Kidney (tissue), 14 donors: ENCODE data around the gene TRPM3. TPM values are rescaled to one million over a fixed set of nuclear protein-coding genes. Genes with fewer than 3 reads are reported as not detected.

Source experiments
- DNase-seq, 5 donors: peaks; one replicate each; pipeline ENCODE4 v3.0.0-alpha.2; 2013 to 2020
- FAIRE-seq: peaks from 2 replicates; lab custom pipeline; 2012; peaks lifted over from hg19 to GRCh38; lab: Jason Lieb, UNC
- H3K27ac ChIP-seq, 2 donors: one replicate each; pipeline ENCODE4 v1.7.0; 2013; ENCODE audit warnings: low read depth in 2 of 2, low read length in 2 of 2, inconsistent platforms in 1 of 2
- H3K27me3 ChIP-seq: one replicate; pipeline ENCODE4 v1.7.1; 2013; ENCODE audit warnings: low read length, inconsistent platforms; ENCODE audit not compliant: control insufficient read depth, insufficient read depth
- H3K36me3 ChIP-seq, 3 donors: one replicate each; pipeline versions ENCODE4 v1.7.0 to v1.7.1; 2013; ENCODE audit warnings: low read length in 3 of 3, control low read depth in 1 of 3, inconsistent platforms in 1 of 3; ENCODE audit not compliant: insufficient read depth in 3 of 3, control insufficient read depth in 2 of 3
- H3K4me1 ChIP-seq, 3 donors: one replicate each; pipeline versions ENCODE4 v1.7.0 to v1.7.1; 2013; ENCODE audit warnings: low read length in 3 of 3, inconsistent platforms in 1 of 3, low read depth in 1 of 3; ENCODE audit not compliant: control insufficient read depth in 2 of 3, insufficient read depth in 2 of 3
- H3K4me3 ChIP-seq, 3 donors: one replicate each; pipeline versions ENCODE4 v1.7.0 to v1.8.1; 2013; ENCODE audit warnings: low read length in 3 of 3, control low read depth in 1 of 3, inconsistent platforms in 1 of 3
- H3K9ac ChIP-seq, 3 donors: one replicate each; pipeline versions ENCODE4 v1.7.0 to v1.7.1; 2013; ENCODE audit warnings: low read length in 3 of 3, control low read depth in 1 of 3, inconsistent platforms in 1 of 3
- H3K9me3 ChIP-seq, 3 donors: one replicate each; pipeline versions ENCODE4 v1.7.0 to v1.7.1; 2013; ENCODE audit warnings: low read length in 3 of 3, control low read depth in 1 of 3, inconsistent platforms in 1 of 3; ENCODE audit not compliant: control insufficient read depth in 2 of 3, insufficient read depth in 1 of 3
- intact Hi-C: fragments of 100-400 bp; cut with DNase I; formaldehyde crosslinking; loops from one replicate; pipeline ENCODE4 v1.11.1; 2022
- polyA plus RNA-seq: library from polyadenylated mRNA; stranded (reverse); fragments of 350-450 nt; fragmentation: Illumina TruSeq; extraction: RNeasy Lipid Tissue Mini Kit (QIAGEN cat#74804); gene quantifications from one replicate; pipeline ENCODE4 v1.2.3, GENCODE V29; 2014; ENCODE audit warnings: low read depth, low replicate concordance; ENCODE audit not compliant: insufficient read depth
- total RNA-seq: library from RNA; stranded (reverse); fragmentation: NEBNext Ultra II Directional; extraction: Animal tissue kit (Norgen Biotek cat#: 25700); gene quantifications from one replicate; pipeline ENCODE4 v1.2.1, GENCODE V29; 2021
- TF ChIP-seq, protein P1 (sequence below): IDR thresholded peaks from 3 replicates; pipeline ENCODE4 v1.5.1; 2012; ENCODE audit warnings: mild to moderate bottlenecking, moderate library complexity, borderline replicate concordance; ENCODE audit not compliant: insufficient read depth; ENCODE audit errors: extremely low read depth
- donor health status: control.
- donor health status: control.
- donor health status: control.
- donor health status: control.
- donor health status: control.
- donor health status: DM: yes; HTN: yes; CAD: no.
- donor health status: Normal renal cell carcinoma (clear cell type).

The TRPM3 gene
- total and polyA plus RNA-seq, 2 donors from 2014 or later = 8.8 to 11.4 TPM

- Histone ChIP-seq H3K27ac (no peak overlapping the region), H3K36me3 (peaks cover 0 to 9% (median 0%) of the 10 kb centered on the region in 3 donors), H3K9me3 (no peaks in the 10 kb centered on the region), H3K27me3 (no peaks in the 10 kb centered on the region), H3K9ac (no peak overlapping the region), H3K4me1 (no peaks in the 10 kb centered on the region), H3K4me3 (no peak overlapping the region)
- intact Hi-C loops = no loop called here
- FAIRE-seq (no peak), DNase-seq (peak in 1 of 5 donors; percentile 1)
- TF ChIP-seq, protein P1, sequence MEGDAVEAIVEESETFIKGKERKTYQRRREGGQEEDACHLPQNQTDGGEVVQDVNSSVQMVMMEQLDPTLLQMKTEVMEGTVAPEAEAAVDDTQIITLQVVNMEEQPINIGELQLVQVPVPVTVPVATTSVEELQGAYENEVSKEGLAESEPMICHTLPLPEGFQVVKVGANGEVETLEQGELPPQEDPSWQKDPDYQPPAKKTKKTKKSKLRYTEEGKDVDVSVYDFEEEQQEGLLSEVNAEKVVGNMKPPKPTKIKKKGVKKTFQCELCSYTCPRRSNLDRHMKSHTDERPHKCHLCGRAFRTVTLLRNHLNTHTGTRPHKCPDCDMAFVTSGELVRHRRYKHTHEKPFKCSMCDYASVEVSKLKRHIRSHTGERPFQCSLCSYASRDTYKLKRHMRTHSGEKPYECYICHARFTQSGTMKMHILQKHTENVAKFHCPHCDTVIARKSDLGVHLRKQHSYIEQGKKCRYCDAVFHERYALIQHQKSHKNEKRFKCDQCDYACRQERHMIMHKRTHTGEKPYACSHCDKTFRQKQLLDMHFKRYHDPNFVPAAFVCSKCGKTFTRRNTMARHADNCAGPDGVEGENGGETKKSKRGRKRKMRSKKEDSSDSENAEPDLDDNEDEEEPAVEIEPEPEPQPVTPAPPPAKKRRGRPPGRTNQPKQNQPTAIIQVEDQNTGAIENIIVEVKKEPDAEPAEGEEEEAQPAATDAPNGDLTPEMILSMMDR = no peak
Measured at GRCh38 chr9:70677055-70677735, 444.2 kb downstream of the TRPM3 start.

DNA sequence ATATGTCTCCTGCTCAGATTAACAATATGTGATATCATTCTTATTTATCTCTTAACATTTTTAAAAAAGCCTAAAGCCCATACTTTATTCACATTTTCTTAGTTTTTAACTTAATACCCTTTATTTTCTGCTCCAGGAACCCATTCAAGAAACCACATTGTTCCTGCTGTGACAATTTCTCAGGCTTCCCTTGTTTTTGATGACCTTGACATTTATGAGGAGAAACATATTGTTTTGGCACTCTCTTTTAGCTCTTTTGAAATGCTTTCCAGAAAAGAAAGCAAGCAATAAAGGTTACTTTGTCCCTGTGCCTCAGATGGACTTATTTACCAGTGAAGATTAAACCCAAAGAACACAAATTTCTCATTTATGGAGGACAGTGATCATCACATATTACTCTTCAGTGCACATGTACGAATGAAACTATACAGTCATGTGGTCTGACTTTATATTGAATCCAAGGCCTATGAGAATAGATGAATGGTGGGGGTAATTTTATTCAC lies 445.5 kb downstream of the TRPM3 start:
- H3K9me3 ChIP-seq = no peaks in the 10 kb centered on the region
- peaks cover 0 to 9% (median 0%) of the 10 kb centered on the region in 3 donors for H3K36me3 ChIP-seq
- FAIRE-seq (no peak), DNase-seq (no peak)
- H3K4me3 ChIP-seq = no peak overlapping the region
- no peak overlapping the region for H3K9ac ChIP-seq
- H3K27me3 ChIP-seq = no peaks in the 10 kb centered on the region
- no peak overlapping the region for H3K27ac ChIP-seq
- intact Hi-C loops = no loop called here
- TF ChIP-seq, protein P1 = no peak
- no peaks in the 10 kb centered on the region for H3K4me1 ChIP-seq

- TF ChIP-seq, protein P1 = no peak
- Histone ChIP-seq H3K36me3 (peaks cover 0 to 2% (median under 1%) of the 10 kb centered on the region in 3 donors), H3K4me3 (no peak overlapping the region), H3K27ac (no peak overlapping the region), H3K4me1 (no peaks in the 10 kb centered on the region), H3K9me3 (no peaks in the 10 kb centered on the region), H3K9ac (no peak overlapping the region), H3K27me3 (no peaks in the 10 kb centered on the region)
- DNase-seq (no peak), FAIRE-seq (no peak)
- intact Hi-C loops = no loop called here
Measured at GRCh38 chr9:70673844-70674243, 447.6 kb downstream of the TRPM3 start.
